ENCODE data around the gene UBAC2. TPM values are rescaled to one million over a fixed set of nuclear protein-coding genes. Genes with fewer than 3 reads are reported as not detected.

UBAC2 gene
- 10 to 100 TPM; 76.7 to 80.3 TPM for total RNA-seq

DNA sequence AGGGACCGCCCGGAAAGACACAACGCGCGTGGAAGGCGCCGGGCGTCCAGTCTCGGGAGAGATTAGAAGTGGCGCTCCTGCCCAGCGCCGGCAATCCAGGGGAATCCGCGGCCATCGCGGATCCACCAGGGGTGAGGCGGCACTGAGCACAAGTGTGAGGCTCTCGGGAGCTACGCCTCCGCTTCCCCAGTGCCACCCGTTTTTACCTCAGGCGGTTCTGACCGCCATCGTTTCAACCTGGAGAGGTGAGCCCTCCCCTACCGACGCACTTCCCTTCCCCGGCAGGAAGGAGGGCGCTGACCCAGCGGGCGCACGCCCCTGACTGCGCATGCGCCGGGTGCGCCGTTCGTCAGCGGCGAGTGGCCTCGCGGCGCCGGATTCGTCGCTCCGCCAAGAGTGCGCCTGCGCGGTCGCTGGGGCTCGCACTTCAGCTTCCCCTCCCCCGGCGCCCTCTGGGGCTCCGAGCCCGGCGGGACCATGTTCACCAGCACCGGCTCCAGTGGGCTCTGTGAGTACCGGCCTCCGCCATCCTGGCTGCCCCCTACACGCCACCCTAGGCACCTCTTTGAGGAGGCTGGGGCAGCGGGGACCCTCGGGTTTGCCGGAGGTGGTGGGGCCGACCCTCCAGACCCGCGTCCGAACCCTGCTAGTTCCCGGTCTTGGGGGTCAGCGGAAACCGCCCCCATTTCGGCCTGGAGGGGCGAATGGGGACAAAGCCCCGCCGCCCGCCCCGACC lies at the start of gene UBAC2:
TSS of gene UBAC2 (plus strand) at position 423 of the 736 bp plus-strand sequence. CDS start at position 478, 55 bp downstream.
- peak; percentile 97 to 98 for DNase-seq
- peaks cover 3 to 6% of the 10 kb centered on the region in 2 donors for H3K36me3 Mint-ChIP-seq (ENCODE audit: insufficient read depth in 2 of 2)

DNA sequence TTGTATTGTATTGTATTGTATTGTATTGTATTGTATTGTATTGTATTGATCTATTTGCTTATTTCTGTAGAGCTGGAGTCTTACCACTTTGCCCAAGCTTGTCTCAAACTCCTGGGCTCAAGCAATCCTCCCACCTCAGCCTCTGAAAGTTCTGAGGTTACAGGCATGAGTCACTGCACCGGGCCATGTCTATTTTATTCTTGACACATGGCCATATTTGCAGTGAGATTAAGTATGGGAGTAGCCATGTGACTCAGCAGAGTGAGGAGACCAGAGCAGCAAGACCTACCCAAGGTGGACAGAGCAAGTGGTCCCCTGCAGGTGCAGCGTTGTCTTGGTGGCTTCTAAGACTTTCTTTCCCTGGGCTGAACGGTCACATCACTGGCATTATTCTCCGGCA lies 49.1 kb upstream of the UBAC2 start:
- peak; percentile 93 to 94 for ATAC-seq (replicated peaks in 1 of 2)
- Mint-ChIP-seq H3K4me3 (no peak overlapping the region), H3K27me3 (ENCODE audit: low read depth) (peaks cover 4% of the 10 kb centered on the region), H3K9me3 (peaks cover 1 to 5% of the 10 kb centered on the region in 2 donors), H3K27ac (peak overlapping the region; percentile 61), H3K4me1 (ENCODE audit: low read depth) (peaks cover 18% of the 10 kb centered on the region), H3K36me3 (ENCODE audit: insufficient read depth in 2 of 2) (no peaks in the 10 kb centered on the region)
- DNase-seq: peak; percentile 36 to 41

More for the DNA sequence above, at the start of gene UBAC2:
- Mint-ChIP-seq H3K4me3 (peak within 1 kb of the TSS; percentile 93 to 94), H3K27me3 (ENCODE audit: low read depth) (no peaks in the 10 kb centered on the region), H3K9me3 (no peaks in the 10 kb centered on the region), H3K27ac (peak within 1 kb of the TSS; percentile 95), H3K4me1 (ENCODE audit: low read depth) (peaks cover 72% of the 10 kb centered on the region)
- ATAC-seq (replicated peaks in 1 of 2): peak; percentile 80 to 83

DNA sequence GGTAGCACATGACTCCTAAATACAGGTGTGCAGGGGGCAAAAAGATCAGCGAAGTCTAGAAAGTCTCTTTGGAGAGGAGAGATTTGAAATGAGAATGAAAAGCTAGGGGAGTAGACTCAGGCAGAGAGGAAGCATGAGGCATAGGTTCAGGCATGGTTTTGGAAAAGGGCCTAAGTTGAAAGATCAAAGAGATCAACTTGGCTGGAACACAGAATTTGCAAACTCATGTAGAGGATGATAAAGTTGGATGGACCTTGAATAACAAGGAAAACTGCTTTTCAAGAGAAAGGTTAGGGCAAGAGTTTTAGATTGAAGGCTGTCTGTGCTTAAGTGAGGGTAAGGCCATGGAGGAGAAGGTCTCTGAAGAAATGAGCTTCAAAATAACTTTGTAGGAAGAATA lies 47.4 kb upstream of the UBAC2 start:
- Mint-ChIP-seq H3K36me3 (ENCODE audit: insufficient read depth in 2 of 2) (no peaks in the 10 kb centered on the region), H3K4me1 (ENCODE audit: low read depth) (peaks cover 18% of the 10 kb centered on the region), H3K27me3 (ENCODE audit: low read depth) (peaks cover 4% of the 10 kb centered on the region), H3K9me3 (peaks cover 1 to 5% of the 10 kb centered on the region in 2 donors), H3K4me3 (no peak overlapping the region), H3K27ac (no peak overlapping the region)
- ATAC-seq (replicated peaks in 1 of 2): no peak
- DNase-seq: no peak

DNA sequence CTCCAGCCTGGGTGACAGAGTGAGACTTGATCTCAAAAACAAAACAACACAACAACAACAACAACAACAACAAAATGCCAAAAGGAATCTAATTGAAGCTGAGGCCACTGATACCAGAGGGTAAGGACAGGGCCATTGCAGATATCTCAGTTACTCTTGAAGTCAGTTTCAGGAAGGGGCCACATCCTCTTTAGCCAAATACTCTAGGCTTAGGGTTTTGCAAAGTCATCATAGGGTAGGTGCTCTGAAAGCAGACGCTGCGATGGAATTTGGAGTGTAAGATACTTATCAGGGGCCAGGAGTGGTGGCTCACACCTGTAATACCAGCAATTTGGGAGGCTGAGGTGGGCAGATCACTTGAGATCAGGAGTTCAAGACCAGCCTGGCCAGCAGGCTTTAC lies 46.6 kb upstream of the UBAC2 start:
- peaks cover 8% of the 10 kb centered on the region for H3K27me3 Mint-ChIP-seq (ENCODE audit: low read depth)
- DNase-seq (no peak), ATAC-seq (replicated peaks in 1 of 2) (no peak)
- no peak overlapping the region for H3K4me3 Mint-ChIP-seq
- no peaks in the 10 kb centered on the region for H3K36me3 Mint-ChIP-seq (ENCODE audit: insufficient read depth in 2 of 2)
- H3K27ac Mint-ChIP-seq: no peak overlapping the region
- H3K9me3 Mint-ChIP-seq: peaks cover 1 to 5% of the 10 kb centered on the region in 2 donors
- peaks cover 18% of the 10 kb centered on the region for H3K4me1 Mint-ChIP-seq (ENCODE audit: low read depth)

DNA sequence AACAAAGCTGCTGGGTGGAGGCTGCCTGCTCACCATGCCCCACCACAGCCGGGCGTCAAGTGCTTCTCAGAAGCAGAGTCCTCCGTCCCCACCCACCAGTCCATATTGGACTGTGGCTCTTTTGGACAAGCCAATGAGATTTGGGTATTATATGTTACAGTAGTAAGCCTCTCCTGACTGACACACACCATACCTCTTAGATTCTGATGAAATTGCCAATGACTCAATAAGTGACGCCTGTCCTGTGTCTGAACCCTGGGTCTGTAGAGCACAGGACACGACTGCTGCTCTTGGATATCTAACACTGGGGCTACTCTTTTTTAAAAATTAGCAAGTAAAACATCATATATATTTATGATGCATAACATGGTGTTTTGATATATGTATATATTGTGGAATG lies 44.8 kb upstream of the UBAC2 start:
- Mint-ChIP-seq H3K4me3 (no peak overlapping the region), H3K27ac (no peak overlapping the region), H3K36me3 (ENCODE audit: insufficient read depth in 2 of 2) (no peaks in the 10 kb centered on the region), H3K27me3 (ENCODE audit: low read depth) (peaks cover 18% of the 10 kb centered on the region), H3K9me3 (peaks cover 0 to 1% of the 10 kb centered on the region in 2 donors), H3K4me1 (ENCODE audit: low read depth) (peaks cover 10% of the 10 kb centered on the region)
- DNase-seq (no peak), ATAC-seq (replicated peaks in 1 of 2) (peak in 1 of 2 donors; percentile 24)

- Mint-ChIP-seq H3K4me3 (no peak overlapping the region), H3K36me3 (ENCODE audit: insufficient read depth in 2 of 2) (no peaks in the 10 kb centered on the region), H3K4me1 (ENCODE audit: low read depth) (no peaks in the 10 kb centered on the region), H3K9me3 (no peaks in the 10 kb centered on the region), H3K27me3 (ENCODE audit: low read depth) (peaks cover 18% of the 10 kb centered on the region), H3K27ac (no peak overlapping the region)
- DNase-seq (no peak), ATAC-seq (replicated peaks in 1 of 2) (no peak)
These were observed 43.6 kb upstream of the UBAC2 start for GRCh38 chr13:99157046-99157445.

- DNase-seq: no peak
- Mint-ChIP-seq H3K9me3 (no peaks in the 10 kb centered on the region), H3K27ac (no peak overlapping the region), H3K36me3 (ENCODE audit: insufficient read depth in 2 of 2) (no peaks in the 10 kb centered on the region), H3K27me3 (ENCODE audit: low read depth) (peaks cover 14% of the 10 kb centered on the region), H3K4me1 (ENCODE audit: low read depth) (no peaks in the 10 kb centered on the region), H3K4me3 (no peak overlapping the region)
- ATAC-seq (replicated peaks in 1 of 2): no peak
These were observed 41.8 kb upstream of the UBAC2 start for GRCh38 chr13:99158846-99159245.

DNA sequence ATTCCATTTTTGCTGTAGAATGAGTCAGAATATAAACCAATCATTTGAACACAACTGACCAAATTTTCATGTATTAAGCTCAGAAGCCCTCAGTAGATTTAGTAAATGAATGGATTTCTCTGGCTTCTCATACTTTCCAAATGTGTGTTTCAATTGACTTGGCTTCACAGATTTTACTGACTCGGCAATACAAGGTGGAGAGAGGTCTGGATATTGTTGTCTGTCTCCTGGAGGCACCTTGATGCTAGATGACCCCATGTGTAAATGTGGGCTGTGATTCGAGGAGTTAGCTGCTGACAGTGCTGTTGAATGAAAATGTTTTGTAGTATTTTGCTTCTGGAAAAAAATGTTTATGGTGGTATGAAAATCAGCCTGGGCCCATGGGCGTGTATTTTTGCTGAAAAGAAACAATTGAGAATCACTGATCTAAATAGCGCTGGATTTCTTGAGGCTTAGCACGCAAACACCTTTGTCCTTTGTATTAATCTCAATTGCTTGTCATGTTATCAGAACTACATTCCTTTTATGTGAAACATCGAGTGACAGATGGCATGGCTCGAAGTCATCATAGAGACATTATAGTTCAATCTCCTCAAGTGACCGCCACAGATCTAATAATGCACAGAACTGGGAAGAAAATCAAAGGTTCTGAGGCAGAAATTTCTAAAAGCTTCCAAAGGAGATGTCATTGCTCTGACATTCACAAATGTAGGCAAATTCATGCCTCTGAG lies 41.2 kb upstream of the UBAC2 start:
- Mint-ChIP-seq H3K27ac (no peak overlapping the region), H3K27me3 (ENCODE audit: low read depth) (peaks cover 14% of the 10 kb centered on the region), H3K4me1 (ENCODE audit: low read depth) (no peaks in the 10 kb centered on the region), H3K36me3 (ENCODE audit: insufficient read depth in 2 of 2) (no peaks in the 10 kb centered on the region), H3K4me3 (no peak overlapping the region), H3K9me3 (peaks cover 0 to under 1% of the 10 kb centered on the region in 2 donors)
- DNase-seq (no peak), ATAC-seq (replicated peaks in 1 of 2) (no peak)

GRCh38 chr13:99160415-99160814 lies 40.2 kb upstream of the UBAC2 start:
- H3K4me1 Mint-ChIP-seq (ENCODE audit: low read depth): no peaks in the 10 kb centered on the region
- H3K36me3 Mint-ChIP-seq (ENCODE audit: insufficient read depth in 2 of 2): no peaks in the 10 kb centered on the region
- ATAC-seq (replicated peaks in 1 of 2): no peak

DNA sequence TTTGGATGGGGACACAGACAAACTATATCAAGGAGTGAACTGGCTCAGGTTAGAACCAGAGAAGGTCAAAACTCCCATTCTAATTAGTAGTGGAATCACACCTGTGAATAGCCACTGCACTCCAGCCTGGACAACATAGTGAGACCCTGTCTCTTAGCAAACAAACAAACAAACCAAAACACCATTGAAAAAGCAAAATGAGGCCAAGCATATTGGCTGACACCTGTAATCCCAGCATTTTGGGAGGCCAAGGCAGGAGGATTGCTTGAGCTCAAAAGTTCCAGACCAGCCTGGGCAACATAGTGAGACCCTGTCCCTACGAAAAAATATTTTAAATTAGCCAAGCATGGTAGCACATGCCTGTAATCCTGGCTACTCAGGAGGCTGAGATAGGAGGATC lies 39.1 kb upstream of the UBAC2 start:
- ATAC-seq (replicated peaks in 1 of 2) (no peak), DNase-seq (no peak)
- Mint-ChIP-seq H3K4me1 (ENCODE audit: low read depth) (no peaks in the 10 kb centered on the region), H3K27ac (no peak overlapping the region), H3K36me3 (ENCODE audit: insufficient read depth in 2 of 2) (no peaks in the 10 kb centered on the region), H3K4me3 (no peak overlapping the region), H3K27me3 (ENCODE audit: low read depth) (peaks cover 14% of the 10 kb centered on the region), H3K9me3 (peaks cover 0 to 2% of the 10 kb centered on the region in 2 donors)

More at GRCh38 chr13:99160415-99160814, 40.2 kb upstream of the UBAC2 start:
- Mint-ChIP-seq H3K27ac (no peak overlapping the region), H3K4me3 (no peak overlapping the region), H3K9me3 (peaks cover 0 to 2% of the 10 kb centered on the region in 2 donors), H3K27me3 (ENCODE audit: low read depth) (peaks cover 14% of the 10 kb centered on the region)
- no peak for DNase-seq

DNA sequence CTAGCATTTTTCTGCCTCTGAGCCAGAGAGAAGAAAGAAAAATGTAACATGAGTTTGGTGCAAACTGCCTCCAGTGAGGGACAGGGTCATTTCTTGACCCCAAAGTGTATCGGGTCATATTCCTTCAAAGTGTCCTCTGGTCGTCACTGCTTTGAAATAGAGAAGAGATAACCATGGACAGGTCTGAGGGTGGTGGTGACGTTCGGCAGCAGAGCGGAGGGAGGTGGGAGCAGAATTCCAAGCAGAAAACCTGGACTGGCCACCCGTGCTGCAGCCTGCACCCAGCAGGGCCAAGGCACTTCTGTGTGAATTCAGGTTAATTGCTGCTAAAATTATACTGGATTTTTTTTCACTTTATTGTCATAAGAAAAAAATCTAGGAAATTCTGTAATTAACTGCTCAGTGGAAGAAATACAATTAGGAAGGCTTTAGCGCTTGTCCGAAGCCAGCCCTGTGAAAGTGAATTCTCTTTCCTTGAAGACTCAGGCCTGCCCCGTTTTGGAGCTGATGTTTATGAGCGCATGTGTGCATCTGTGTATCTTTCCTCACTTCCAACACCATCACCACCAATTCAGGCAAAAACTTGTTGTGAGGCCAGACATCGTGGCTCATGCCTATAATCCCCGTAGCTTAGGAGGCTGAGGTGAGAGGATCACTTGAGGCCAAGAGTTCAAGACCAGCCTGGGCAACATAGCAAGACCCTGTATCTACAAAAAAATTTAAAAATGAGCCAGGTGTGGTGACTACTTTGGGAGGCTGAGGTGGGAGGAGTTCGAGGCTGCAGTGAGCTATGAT lies 37.9 kb upstream of the UBAC2 start:
- no peak overlapping the region for H3K4me3 Mint-ChIP-seq
- H3K9me3 Mint-ChIP-seq: peaks cover under 1 to 7% of the 10 kb centered on the region in 2 donors
- H3K27me3 Mint-ChIP-seq (ENCODE audit: low read depth): peaks cover 14% of the 10 kb centered on the region
- no peak overlapping the region for H3K27ac Mint-ChIP-seq
- ATAC-seq (replicated peaks in 1 of 2) (no peak), DNase-seq (no peak)
- no peaks in the 10 kb centered on the region for H3K36me3 Mint-ChIP-seq (ENCODE audit: insufficient read depth in 2 of 2)
- no peaks in the 10 kb centered on the region for H3K4me1 Mint-ChIP-seq (ENCODE audit: low read depth)

DNA sequence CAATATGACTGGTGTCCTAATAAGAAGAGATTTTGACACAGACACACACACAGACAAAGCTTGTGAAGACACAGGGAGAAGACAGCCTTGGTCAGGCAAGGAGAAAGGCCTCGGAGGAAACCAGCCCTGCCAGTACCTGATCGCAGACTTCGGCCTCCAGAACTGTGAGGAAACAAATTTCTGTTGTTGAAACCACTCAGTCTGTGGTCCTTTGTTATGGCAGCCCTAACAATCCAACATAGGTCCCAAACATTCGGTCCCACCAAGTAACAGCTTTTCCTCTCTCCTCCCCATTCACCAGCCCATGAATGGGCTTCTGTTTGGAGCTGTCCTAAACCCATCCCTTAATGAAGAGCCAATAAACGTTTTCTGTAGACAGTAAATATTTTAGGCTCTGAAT lies 36.4 kb upstream of the UBAC2 start:
- Mint-ChIP-seq H3K9me3 (peaks cover 2 to 7% of the 10 kb centered on the region in 2 donors), H3K36me3 (ENCODE audit: insufficient read depth in 2 of 2) (no peaks in the 10 kb centered on the region), H3K27me3 (ENCODE audit: low read depth) (peaks cover 9% of the 10 kb centered on the region), H3K4me3 (no peak overlapping the region), H3K27ac (no peak overlapping the region), H3K4me1 (ENCODE audit: low read depth) (no peaks in the 10 kb centered on the region)
- no peak for ATAC-seq (replicated peaks in 1 of 2)
- DNase-seq: no peak
